Thyroid gland (tissue), 4 donors: ENCODE data around the gene SBSN. TPM values are rescaled to one million over a fixed set of nuclear protein-coding genes. Genes with fewer than 3 reads are reported as not detected.

Experiments used
- DNase-seq, 2 donors: peaks; one replicate each; pipeline ENCODE4 v3.0.0-alpha.2; 2019
- H3K27ac ChIP-seq, 3 donors: fragments of 200-600 bp; sonication (generic); 1 replicate in 2 of 3; 2 replicates in 1 of 3; pipeline ENCODE4 v1.5.1; 2016 to 2019; ENCODE audit warnings: mild to moderate bottlenecking in 1 of 3, moderate library complexity in 1 of 3
- H3K27me3 ChIP-seq: fragments of 200-600 bp; sonication (generic); one replicate; pipeline ENCODE4 v1.5.1; 2019
- H3K36me3 ChIP-seq, 2 donors: fragments of 200-600 bp; sonication (generic); one replicate each; pipeline ENCODE4 v1.5.1; 2016 to 2019
- H3K4me1 ChIP-seq, 2 donors: fragments of 200-600 bp; sonication (generic); one replicate each; pipeline ENCODE4 v1.5.1; 2017 to 2019
- H3K4me3 ChIP-seq, 3 donors: fragments of 200-600 bp; sonication (generic); replicated peaks in 1 of 3; 1 replicate in 2 of 3; 2 replicates in 1 of 3; pipeline ENCODE4 v1.5.1; 2016; ENCODE audit warnings: mild to moderate bottlenecking in 1 of 3
- H3K9me3 ChIP-seq: fragments of 200-600 bp; sonication (generic); one replicate; pipeline ENCODE4 v1.5.1; 2017
- CTCF ChIP-seq, 6 experiments: fragments of 200-600 bp in 3 of 6; fragments of 450-650 bp in 3 of 6; sonication (generic) in 3 of 6; IDR thresholded peaks; one replicate each; pipeline ENCODE4 v1.5.1; 2016 to 2019; ENCODE audit warnings: antibody characterized with exemption in 6 of 6, mild to moderate bottlenecking in 2 of 6, inconsistent platforms in 1 of 6, moderate library complexity in 1 of 6
- POLR2A ChIP-seq, 2 donors: fragments of 450-650 bp; IDR thresholded peaks; one replicate each; pipeline ENCODE4 v1.6.1; 2017; ENCODE audit warnings: antibody characterized with exemption in 2 of 2, mild to moderate bottlenecking in 2 of 2, moderate library complexity in 1 of 2
- WGBS, 2 donors: methylation state at CpG; one replicate each; pipeline ENCODE4 v1.1.5; 2017; 5-methylcytosine and 5-hydroxymethylcytosine counted together
- intact Hi-C: fragments of 100-400 bp; cut with DNase I; formaldehyde crosslinking; loops from one replicate; pipeline ENCODE4 v1.15.1; 2023
- total RNA-seq, 4 donors: library from RNA; depleted of rRNA; stranded (reverse); fragments of >200 nt; gene quantifications; one replicate each; pipeline ENCODE4 v1.2.3, GENCODE V29; 2016

The SBSN gene
- total RNA-seq, 4 donors from 2014 or later, result 1.2 TPM; not detected in 3

- Histone ChIP-seq H3K9me3 (no peaks in the 10 kb centered on the region), H3K36me3 (peaks cover 9 to 19% of the 10 kb centered on the region in 2 donors), H3K4me1 (no peaks in the 10 kb centered on the region), H3K27ac (no peak overlapping the region), H3K27me3 (no peaks in the 10 kb centered on the region), H3K4me3 (no peak overlapping the region)
- intact Hi-C loops, result no loop called here
- DNase-seq, result no peak
- 83 to 84% methylated on average over 13 to 14 of the region's 15 CpGs for WGBS, 2 donors
- TF ChIP-seq CTCF (IDR thresholded peaks at IDR 0.05), result no peak
- no peak for TF ChIP-seq POLR2A (IDR thresholded peaks at IDR 0.05)
These were observed 26.4 kb downstream of the SBSN start for GRCh38 chr19:35501684-35502083.

- Histone ChIP-seq H3K9me3 (no peaks in the 10 kb centered on the region), H3K36me3 (peaks cover 9 to 19% of the 10 kb centered on the region in 2 donors), H3K4me1 (peaks cover 0 to 2% of the 10 kb centered on the region in 2 donors), H3K27ac (no peak overlapping the region), H3K27me3 (no peaks in the 10 kb centered on the region), H3K4me3 (no peak overlapping the region)
- WGBS, 2 donors, result 94 to 95% methylated on average over 7 to 10 of the region's 10 CpGs
- TF ChIP-seq POLR2A (IDR thresholded peaks at IDR 0.05) (no peak), CTCF (IDR thresholded peaks at IDR 0.05) (no peak)
- intact Hi-C loops, result no loop called here
- DNase-seq, result no peak
These were observed 27.5 kb downstream of the SBSN start for GRCh38 chr19:35500611-35501010.

DNA sequence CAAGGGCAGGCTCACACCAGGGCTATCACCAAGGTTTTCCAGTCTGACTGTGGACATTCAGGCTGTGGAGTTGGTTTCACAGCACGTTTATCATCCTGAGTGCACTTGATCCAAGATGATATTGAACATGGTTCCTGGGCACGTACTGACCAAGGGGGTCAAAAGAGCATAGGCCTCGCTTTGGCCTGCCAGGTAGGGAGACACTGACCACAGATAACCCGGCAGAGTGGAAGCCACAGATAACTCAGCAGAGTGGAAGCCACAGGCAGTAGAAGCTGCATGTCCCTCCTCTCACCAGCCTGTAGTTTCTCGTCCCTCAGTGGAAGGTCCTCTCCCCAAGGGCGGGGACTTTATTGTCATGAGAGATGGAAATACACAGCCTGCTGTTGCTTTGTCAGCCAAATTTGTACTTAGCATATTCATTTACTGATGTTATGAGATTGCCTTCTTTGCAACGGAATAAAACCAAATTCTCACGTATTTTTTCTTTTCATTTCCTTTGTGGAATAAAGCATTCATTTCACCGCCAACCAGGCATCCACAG lies 29.1 kb downstream of the SBSN start:
- WGBS, 2 donors, result 73 to 82% methylated on average over 9 of the region's 9 CpGs
- intact Hi-C loops, result no loop called here

GRCh38 chr19:35498220-35498619 lies 29.9 kb downstream of the SBSN start:
- intact Hi-C loops, result no loop called here
- no peak overlapping the region for H3K4me3 ChIP-seq
- H3K36me3 ChIP-seq, result peaks cover 8 to 9% of the 10 kb centered on the region in 2 donors
- peaks cover 0 to 9% of the 10 kb centered on the region in 2 donors for H3K4me1 ChIP-seq
- H3K9me3 ChIP-seq, result no peaks in the 10 kb centered on the region
- no peaks in the 10 kb centered on the region for H3K27me3 ChIP-seq
- WGBS, 2 donors, result 91% methylated on average over 3 of the region's 3 CpGs
- no peak overlapping the region for H3K27ac ChIP-seq
- no peak for DNase-seq
- TF ChIP-seq CTCF (IDR thresholded peaks at IDR 0.05) (no peak), POLR2A (IDR thresholded peaks at IDR 0.05) (no peak)

More for the DNA sequence above, 29.1 kb downstream of the SBSN start:
- Histone ChIP-seq H3K27ac (no peak overlapping the region), H3K27me3 (no peaks in the 10 kb centered on the region), H3K4me1 (peaks cover 0 to 9% of the 10 kb centered on the region in 2 donors), H3K4me3 (no peak overlapping the region), H3K9me3 (no peaks in the 10 kb centered on the region), H3K36me3 (peaks cover 8 to 9% of the 10 kb centered on the region in 2 donors)
- TF ChIP-seq CTCF (IDR thresholded peaks at IDR 0.05), result no peak
- no peak for DNase-seq

GRCh38 chr19:35497406-35497805 lies 30.7 kb downstream of the SBSN start:
- TF ChIP-seq POLR2A (IDR thresholded peaks at IDR 0.05) (no peak), CTCF (IDR thresholded peaks at IDR 0.05) (no peak)
- no peak for DNase-seq
- WGBS, 2 donors, result 83 to 87% methylated on average over 14 of the region's 14 CpGs
- no peak overlapping the region for H3K4me3 ChIP-seq
- intact Hi-C loops, result no loop called here
- H3K4me1 ChIP-seq, result peaks cover 0 to 9% of the 10 kb centered on the region in 2 donors
- H3K36me3 ChIP-seq, result peaks cover 8 to 9% of the 10 kb centered on the region in 2 donors
- no peaks in the 10 kb centered on the region for H3K27me3 ChIP-seq
- no peaks in the 10 kb centered on the region for H3K9me3 ChIP-seq
- H3K27ac ChIP-seq, result no peak overlapping the region
